GM10266 (cell line): Measurements from ENCODE around the gene GRAMD2B.
"Not testable (repeated sequence)": the region's sequence is repeated elsewhere in the genome, so short reads cannot be mapped to it uniquely, and the experiment has no call there.

Experiments
- DNase-seq: peaks from one replicate; pipeline ENCODE4 v3.0.0; 2012; ENCODE audit errors: extremely low spot score
- CTCF ChIP-seq: IDR thresholded peaks from 2 replicates; pipeline ENCODE4 v1.5.1; 2012; ENCODE audit warnings: mild to moderate bottlenecking, low read depth; ENCODE audit not compliant: control insufficient read depth, insufficient read depth; ENCODE audit errors: missing control alignments

The GRAMD2B gene

GRCh38 chr5:126430631-126431030 lies 7.4 kb downstream of the GRAMD2B start:
- no peak for DNase-seq
- TF ChIP-seq CTCF, result no peak

- no peak for TF ChIP-seq CTCF
- no peak for DNase-seq
Observed at GRCh38 chr5:126433701-126434100, 10.5 kb downstream of the GRAMD2B start.

GRCh38 chr5:126435261-126435660 lies 12.1 kb downstream of the GRAMD2B start:
- no peak for DNase-seq
- no peak for TF ChIP-seq CTCF

- TF ChIP-seq CTCF, result no peak
- DNase-seq, result no peak
Observed at GRCh38 chr5:126435714-126436113, 12.5 kb downstream of the GRAMD2B start.

- DNase-seq, result no peak
Observed at GRCh38 chr5:126437721-126438120, 14.5 kb downstream of the GRAMD2B start.

GRCh38 chr5:126438267-126438666 lies 15.1 kb downstream of the GRAMD2B start:
- TF ChIP-seq CTCF, result no peak
- peak; percentile 55 for DNase-seq

More at GRCh38 chr5:126437721-126438120, 14.5 kb downstream of the GRAMD2B start:
- TF ChIP-seq CTCF, result no peak

- TF ChIP-seq CTCF, result no peak
- no peak for DNase-seq
Observed at GRCh38 chr5:126438868-126439267, 15.7 kb downstream of the GRAMD2B start.

GRCh38 chr5:126439724-126440123 lies 16.5 kb downstream of the GRAMD2B start:
- not testable (repeated sequence) for DNase-seq
